Stimulated activated CD4-positive, alpha-beta T cell treated with anti-CD3 and anti-CD28 coated beads, Interleukin-2, amount 100 ng/mL, for 48 hours (primary cell): Measurements from ENCODE around the gene SIRPB1.
"Not testable (repeated sequence)": the region's sequence is repeated elsewhere in the genome, so short reads cannot be mapped to it uniquely, and the experiment has no call there.

Source experiments
- DNase-seq, 2 donors: peaks; one replicate each; pipeline ENCODE4 v3.0.0-alpha.2; 2020

Gene SIRPB1

DNA sequence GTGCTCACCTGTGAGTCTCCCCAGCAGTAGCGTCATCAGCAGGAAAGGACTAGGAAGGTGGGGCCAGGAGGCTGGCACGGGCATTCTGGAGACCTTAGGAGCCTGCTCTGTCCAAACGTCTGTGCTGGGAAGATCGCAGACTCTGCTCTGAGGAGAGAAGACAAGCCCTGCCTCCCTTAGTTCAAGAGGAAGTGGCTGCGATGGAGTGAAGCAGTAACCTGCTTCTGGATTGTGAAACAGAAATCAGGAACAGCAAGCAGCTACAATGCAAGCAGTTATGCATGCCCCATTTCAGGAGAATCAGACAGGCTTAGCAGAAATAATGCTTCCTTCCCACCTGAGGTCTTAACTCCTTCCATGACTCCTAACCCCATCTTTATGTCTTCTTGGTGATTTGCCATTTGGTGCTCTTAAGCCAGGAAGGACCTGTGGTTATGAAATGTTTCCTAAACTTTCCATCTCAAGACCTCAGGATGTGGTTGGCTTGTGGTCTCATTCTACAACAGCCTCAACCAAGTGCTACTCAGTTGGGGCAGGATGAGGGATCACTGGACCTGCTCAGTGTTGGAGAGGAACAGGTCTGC lies at the start of gene SIRPB1:
SIRPB1 (minus strand) TSS at position 149 of the 584 bp plus-strand sequence; CDS start at position 84, 65 bp downstream.
- DNase-seq, result no peak

DNA sequence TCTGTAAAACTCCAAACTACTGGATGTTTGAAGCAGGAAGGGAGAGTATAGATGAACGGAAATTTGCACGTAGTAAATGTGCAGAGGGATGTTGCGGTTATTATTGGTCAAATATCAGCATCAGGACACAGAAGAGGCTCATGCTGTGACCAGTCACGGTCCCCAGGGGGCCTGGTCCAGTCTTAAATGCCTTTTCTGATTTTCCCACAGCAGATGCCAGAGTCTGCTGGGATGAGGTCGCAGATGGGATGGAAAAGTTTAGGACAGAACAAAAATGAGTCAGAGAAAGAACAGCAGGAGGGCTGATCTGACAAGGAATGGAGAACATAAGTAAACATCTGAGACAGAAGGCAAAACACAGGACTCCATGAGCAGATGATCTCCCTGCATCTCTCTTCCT lies 49.5 kb upstream of the SIRPB1 start:
- DNase-seq, result no peak

DNA sequence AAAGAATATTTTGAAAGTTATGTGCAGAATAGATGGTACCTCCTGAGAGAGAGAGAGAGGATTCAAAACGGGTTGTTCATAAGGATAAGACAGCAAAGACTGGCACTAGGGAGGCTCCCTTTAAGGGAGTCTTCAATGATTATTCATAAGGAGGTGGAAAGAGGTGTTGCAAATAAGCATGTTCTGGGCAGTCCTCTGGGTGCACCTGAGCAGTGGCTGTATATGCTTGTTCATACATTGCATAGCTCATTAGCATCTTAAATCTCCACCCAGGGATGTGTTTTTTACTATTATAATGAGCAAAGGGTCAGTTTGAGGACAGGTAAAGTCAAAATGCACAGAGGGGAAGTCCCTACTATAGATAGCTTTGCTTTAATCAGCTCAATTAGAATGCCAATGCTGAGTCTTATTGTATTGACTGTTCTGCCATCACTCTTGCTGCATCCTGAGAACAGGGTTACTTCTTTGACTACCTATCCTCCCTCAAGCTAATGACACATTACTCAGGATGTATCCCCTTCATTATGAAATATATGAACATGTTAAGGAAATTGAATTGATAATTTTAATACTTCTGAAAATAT lies 47.8 kb upstream of the SIRPB1 start:
- no peak for DNase-seq

DNA sequence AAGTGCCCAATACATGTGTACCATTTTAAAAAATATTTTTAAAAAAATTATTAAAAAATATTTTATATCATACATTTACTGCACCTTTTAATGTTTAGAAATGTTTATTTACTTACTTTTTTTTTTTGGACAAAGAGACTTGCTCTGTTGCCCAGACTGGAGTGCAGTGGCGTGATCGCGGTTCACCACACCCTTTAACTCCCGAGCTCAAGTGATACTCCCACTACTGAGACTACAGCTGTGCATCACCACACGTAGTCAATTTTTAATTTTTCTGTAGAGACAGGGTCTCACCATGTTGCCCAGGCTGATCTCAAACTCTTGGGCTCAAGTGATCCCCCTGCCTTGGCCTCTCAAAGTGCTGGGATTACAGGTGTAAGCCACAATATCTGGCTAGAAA lies 47.0 kb upstream of the SIRPB1 start:
- no peak for DNase-seq

DNA sequence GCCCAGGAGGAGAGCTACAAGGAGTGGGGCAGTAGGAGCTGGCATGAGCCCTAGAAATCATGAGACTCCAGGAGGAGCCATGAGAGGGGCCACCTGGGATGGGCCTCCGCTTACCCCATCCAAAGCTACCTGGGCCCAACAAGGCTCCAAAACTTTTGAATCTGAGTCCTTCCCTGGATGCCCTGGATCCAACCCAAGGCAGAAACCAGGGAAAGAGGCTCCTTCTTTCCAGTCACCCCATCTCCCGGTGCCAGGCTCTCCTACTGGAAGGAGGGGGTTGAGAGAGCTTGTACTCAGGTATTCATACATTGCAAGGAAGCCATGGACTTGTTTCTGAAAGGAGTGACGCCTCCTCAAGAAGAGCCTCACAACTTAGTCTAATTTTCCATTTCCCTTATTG lies 45.5 kb upstream of the SIRPB1 start:
- DNase-seq, result no peak

DNA sequence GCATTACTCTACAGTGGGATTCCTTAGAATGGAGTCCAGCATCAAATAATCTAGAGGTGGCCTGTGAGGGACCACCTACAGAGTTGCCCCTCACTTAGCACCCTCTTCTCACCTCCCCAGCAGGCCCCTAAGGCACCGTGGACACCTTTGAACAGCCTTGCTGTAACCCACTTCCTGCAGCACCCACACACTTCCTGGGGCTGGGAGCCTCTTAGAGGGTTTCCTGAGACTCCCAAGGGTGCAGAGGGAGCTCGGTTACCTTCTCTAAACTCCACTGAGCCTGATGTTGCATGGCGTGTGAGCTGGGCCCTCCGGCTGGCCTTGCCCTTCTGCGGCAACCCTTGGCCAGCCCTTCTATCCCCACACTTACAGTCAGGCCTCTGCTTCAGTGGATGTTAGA lies 45.1 kb upstream of the SIRPB1 start:
- no peak for DNase-seq

DNA sequence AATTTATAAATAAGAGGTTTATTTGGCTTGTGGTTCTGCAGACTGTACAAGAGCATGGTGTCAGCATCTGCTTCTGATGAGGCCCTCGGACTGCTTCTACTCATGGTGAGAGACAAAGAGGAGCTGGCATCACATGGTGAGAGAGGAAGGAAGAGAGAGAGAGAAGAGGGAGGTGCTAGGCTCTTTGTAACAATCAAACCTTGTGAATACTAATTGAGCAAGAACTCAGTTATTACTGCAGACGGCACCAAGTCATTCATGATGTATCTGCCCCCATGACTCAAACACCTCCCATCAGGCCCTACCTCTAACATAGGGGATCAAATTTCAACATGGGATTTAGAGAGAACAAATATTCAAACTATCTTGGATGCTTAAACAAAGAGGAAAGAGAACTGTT lies 44.1 kb upstream of the SIRPB1 start:
- no peak for DNase-seq

DNA sequence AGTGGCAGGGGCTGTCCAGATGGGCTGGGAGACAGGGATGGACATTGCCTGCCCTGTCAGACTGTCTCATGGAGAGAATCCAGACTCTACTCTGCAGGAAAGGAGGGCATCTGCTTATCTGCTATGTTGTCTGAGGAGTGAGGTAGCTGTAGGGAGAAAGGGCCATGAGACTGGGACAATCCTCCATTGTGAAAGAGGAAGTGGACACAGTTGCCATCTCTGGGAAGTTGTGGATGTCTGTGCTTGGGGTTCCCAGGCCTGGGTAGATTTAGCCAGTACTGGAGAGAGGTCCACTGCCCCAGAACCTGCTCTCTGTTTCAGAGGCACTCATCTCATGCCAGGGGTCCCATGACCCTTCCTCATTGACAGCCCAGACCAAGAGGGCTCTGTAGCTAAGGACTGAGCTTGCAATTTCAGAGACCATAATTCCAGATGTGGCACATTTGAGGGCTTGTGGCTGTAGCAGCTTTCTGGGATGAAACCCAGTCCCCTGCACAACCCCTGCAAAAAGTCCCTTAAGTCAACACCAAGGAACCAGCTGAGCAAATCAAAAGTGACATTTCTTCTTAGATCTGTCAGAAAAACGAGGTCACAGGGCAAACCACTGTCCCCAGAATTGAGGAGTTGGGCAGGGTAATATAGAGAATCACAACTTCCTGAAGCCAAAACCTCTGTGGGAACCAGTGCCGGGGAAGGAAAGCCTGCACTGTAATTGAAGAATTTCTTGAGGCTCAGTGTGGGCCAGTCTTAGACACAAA lies 41.9 kb upstream of the SIRPB1 start:
- DNase-seq, result no peak

DNA sequence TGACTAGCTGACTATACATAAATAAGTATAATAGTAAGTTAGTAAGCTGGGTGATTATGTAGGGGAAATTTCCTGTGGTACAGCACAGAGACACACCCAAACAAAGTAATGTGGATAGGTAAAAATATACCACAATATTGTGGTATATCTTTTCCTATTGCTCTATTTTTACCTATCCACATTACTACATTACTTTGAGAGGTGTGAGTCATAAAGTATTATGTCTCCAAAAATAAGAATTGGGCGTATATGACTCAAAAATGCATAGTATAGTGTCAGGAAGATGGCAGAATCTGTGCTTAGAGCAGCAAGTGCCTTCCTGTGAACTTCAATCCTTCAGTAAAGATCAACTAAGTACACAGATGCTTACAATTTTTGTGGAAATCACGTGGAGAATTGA lies 40.4 kb upstream of the SIRPB1 start:
- no peak for DNase-seq

DNA sequence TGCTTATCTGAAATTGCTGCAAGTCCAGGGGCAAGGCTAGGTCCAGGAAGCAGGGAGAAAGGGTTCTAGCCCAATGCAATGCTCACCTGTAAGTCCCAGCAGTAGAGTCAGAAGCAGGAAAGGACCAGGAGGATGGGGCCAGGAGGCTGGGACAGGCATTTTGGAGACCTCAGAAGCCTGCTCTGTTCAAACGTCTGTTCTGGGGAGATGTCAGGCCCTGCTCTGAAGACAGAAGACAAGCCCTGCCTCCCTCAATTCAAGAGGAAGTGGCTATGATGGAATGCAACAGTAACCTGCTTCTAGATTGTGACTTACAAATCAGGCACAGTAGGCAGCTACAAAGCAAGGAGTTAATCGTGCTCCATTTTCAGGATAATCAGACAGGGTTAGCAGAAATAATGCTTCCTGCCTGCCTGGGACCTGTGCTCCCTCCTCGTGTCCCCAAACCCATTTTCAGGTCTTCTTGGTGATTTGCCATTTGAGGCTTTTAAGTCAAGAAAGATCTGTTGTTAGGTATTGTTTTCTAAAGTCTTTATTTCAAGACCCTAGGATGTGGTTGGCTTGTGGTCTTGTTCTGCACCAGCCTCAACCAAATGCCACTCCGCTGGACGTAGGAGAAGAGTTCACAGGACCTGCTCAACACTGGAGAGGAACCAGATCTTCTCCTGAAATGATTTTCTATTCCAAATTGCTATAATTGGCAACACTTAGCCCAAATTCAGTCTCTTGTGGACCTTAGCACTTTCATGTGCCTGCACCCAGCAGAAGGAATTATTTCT lies 37.9 kb upstream of the SIRPB1 start, which contains the start of gene SIRPG:
SIRPG (minus strand) TSS at position 224 of the 779 bp plus-strand sequence; CDS start at position 159, 65 bp downstream.
- DNase-seq, result no peak

DNA sequence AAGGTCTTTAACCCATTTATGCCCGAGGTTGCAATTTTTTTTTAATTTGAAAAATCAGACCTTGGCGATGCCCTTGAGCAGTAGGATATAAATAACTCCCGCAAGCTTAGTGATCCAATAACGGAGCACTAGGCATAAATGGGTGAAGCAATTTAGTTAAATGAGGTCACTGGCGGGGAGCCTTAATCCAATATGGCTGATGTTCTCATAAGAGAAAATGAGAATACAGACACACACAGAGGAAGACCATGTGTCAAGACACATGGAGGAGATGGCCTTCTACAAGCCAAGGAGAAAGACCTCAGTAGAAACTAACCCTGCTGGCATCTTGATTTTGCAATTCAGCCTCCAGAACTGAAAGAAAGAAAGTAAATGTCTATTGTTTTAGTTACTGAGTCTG lies 37.0 kb upstream of the SIRPB1 start:
- DNase-seq, result no peak

DNA sequence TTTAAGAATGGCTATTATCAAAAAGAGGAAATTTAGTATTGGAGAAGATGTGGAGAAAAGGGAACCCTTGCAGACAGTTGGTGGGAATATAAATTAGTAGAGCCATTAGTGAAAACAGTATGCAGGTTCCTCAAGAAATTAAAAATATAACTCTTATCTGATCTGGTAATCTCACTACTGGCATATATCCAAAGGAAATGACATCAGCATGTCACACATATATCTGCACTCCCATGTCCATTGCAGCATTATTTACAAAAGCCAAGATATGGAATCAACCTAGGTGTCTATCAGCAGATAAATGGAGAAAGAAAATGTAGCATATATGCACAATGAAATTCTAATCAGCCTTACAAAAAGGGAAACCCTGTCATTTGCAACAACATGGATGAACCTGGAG lies 35.2 kb upstream of the SIRPB1 start:
- no peak for DNase-seq

DNA sequence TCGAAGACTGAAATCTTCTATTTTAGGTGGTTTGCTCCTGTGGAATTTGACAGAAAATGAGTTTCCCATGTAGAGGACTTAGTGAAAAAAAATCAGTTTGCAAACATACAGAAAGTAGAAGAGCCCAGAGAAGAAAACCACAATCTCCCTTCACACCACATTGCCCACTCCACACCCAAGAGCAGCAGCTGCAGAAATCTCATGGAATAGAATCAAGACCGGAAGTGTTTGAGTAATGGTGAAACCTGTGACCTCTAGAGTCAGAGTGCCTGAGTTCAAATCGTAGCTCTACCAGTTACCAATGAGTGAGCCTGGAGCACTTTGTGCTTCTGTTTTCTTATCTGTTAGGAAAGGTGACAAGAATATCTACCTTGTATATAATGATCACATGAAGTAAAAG lies 33.2 kb upstream of the SIRPB1 start:
- no peak for DNase-seq

DNA sequence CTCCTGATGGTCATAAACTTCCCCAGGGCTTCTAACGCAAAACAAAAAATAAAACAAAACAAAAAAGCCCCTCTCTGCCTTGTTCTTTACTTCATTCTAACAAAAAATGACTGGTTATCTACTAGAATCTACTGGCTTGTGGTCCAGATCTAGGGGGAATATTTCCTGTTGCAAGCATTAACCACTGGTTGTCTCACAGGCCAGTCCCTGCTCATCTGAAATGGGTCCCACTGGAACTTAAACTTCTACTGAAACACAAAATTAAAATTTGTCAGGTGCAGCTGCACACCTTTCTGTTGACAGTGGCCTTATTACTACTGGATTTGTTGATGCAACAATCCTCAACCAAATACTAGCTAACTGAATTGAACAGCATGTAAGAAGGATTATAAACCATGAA lies 32.3 kb upstream of the SIRPB1 start:
- no peak for DNase-seq

DNA sequence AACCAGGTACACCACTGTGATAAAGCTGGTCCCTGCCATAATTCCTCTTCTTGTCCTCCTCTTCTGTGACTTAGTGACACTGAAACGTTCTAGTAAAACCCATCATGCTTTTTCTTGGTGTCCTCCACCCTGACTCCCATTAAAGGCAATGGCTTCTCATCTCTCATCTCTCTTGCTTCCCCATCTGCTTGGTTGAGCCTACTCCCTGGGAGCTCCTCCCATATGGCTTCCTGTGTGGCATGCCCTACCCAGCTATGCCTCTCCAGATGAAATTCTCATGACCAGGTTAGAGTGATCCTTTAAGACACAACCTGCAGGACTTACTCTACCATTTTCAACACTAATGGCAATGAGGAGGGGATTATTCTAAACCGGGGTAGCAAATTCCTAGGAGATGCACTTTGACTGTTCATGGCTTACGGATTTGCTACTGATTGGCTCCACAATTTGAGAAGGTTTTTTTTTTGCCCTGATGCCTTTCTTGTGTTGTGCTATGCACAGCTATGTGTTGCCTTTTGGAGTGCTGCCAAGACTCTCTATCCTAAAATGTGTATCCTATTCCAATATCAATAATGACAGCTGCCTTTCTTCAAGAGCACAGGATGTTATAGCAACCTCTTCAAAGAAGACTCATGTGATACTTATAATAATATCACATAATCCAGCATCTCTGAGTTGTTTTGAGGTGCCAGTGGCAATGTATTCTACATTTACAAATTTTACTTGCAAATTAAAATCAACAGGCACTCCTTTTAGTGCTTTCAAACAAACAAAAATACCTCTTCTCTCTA lies 31.7 kb upstream of the SIRPB1 start:
- DNase-seq, result no peak

DNA sequence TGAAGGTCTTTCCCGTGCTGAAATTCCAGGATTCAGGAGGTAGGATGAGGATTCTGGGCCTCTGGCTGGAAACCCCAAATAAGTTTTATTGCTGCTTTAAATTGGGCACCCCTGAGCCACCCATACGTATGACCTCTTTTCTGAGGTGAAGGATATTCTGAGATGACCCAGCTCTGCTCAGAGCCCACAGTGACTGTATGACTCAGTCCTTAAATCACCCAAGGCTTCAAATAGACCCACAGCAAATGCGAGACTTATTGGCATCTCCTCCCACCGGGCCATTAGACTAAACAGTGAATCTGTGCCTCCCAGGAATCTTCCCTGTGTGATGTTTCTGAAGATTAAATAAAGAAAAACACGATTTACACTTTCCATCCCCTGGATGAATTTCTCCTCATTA lies 28.3 kb upstream of the SIRPB1 start:
- no peak for DNase-seq

DNA sequence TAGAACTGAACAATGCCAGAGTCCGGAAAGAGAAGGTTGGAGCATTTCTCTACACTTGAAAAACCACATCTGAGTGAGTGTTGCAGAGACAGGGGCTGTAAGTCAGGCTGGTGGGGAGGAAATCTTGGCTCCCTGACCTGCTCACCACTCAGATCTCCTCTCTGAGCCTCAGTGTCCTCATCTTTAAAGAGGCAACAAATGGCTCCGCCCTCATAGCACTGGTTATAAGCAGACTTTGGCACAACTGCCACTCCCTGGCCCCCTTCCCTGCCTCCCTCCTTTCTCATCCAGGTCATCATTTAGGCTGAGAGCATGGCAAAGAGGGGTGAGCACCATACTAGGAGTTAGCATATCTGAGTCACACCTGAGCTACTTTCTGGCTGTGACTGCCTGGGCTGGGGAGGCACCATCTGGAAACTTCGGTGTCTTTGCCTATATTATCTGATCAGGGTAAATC lies 27.2 kb upstream of the SIRPB1 start:
- DNase-seq, result no peak

DNA sequence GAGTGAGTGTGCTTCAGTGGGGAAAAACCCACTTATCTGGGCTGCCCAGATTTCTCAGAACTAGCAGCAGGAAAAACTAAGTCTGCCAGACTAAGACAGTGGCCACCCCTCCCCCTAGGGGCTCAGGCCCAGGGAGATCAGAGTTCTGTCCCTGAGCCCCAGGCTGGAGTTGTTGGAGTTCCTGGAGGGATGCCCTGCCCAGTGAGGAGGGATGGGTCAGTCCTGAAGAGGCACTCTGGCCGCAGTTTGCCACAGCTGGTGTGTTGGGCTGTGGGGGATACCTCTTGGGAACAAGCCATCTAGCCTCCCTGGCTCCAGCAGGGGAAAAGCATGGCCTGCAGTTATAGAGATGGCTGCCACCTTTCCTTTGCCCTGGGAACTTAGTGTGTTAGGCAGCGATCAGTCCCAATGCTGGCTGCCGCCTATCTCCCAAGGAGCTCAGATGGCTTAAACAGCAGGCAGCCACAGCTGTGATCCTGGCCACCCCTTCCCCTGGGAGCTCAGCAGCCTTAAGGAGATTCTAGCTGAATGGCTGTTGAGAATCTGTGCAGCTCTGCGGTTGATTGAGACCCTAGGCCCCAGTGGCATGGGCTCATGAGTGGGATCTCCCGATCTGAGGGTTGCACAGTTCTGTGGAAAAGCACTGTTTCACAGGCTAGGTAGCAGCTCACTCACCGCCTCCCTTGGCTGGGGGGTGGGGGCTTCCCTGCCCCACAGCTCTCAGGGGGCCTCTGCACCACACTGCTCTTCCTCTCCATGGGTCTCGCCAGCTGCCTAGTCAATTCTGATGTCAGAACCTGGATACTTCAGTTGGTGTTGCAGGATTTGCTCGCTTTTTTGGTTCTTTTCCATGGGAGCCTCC lies 24.5 kb upstream of the SIRPB1 start:
- no peak for DNase-seq

DNA sequence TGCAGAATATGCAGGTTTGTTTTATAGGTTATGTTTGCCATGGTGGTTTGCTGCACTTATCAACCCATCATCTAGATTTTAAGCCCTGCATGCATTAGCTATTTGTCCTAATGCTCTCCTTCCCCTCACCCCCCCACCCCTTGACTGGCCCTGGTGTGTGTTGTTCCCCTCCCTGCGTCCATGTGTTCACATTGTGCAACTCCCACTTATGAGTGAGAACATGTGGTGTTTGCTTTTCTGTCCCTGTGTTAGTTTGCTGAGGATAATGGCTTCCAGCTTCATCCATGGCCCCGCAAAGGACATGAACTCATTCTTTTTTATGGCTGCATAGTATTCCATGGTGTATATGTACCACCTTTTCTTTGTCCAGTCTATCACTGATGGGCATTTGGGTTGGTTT lies 18.8 kb upstream of the SIRPB1 start:
- not testable (repeated sequence) for DNase-seq

DNA sequence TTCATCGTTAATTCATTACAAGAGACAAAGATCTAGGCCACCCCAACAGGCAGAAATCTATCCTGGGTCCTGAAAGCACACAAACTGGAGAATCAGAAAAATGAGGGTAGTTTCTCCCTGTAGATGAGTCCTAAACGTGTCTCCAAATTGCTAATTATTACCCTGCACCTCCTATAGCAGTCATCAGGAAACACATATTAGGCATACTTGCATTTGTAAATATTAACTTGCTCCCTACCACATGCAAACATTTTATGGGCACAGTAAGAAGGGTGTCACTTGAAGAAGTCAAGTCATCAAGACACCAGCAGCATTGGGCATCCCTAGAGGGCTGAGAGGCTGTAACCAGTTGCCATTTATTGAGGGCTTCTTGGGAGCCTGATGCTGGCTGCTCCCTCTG lies 17.9 kb upstream of the SIRPB1 start:
- DNase-seq, result no peak

DNA sequence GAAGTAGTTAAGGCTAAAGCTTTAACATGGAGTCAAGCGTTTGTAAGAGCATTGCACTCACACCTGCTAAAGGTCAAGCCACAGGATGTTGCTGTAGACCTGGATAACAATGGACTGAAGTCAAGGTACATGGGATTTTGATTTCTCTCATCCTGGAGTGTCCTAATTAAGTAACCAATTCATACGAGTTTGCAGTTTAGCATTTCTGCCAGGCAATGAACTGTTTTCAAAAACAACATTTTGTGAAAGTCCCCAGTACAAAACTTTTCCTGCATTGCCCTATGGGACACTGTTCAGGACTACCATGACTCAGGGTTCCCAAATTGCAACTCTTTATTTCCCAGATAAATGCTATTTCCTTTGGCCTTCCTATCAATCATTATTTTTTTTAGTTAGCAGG lies 17.4 kb upstream of the SIRPB1 start:
- DNase-seq, result no peak

DNA sequence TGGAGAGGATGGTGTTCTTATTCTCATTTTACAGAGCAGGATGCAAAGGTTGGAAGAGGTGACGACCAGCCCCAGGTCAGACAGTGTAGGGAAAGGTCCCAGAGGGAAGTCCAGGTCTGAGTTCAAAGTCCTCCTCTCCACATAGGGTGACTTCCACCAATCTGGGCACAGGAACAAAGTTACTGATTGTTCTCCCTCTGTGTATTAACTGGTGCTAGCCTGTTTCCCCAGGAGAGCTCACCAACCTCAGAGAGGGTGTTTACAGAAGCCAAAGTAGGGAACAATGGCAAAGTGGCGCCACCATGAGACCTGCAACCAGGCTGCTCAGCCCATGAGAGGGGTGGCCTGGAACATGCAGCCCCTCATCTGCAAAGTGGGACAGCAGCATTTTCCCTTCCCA lies 16.8 kb upstream of the SIRPB1 start:
- no peak for DNase-seq
